Stomach smooth muscle (tissue), 2 donors: ENCODE data around the gene RNF145.

ENCODE experiments used
- H3K27ac ChIP-seq: one replicate; pipeline ENCODE4 v1.7.0; 2013; ENCODE audit warnings: mild to moderate bottlenecking, low read length, inconsistent platforms
- H3K27me3 ChIP-seq, 2 donors: one replicate each; pipeline ENCODE4 v1.7.0; 2013; ENCODE audit warnings: low read length in 2 of 2; ENCODE audit not compliant: insufficient read depth in 2 of 2, control insufficient read depth in 1 of 2
- H3K36me3 ChIP-seq, 2 donors: one replicate each; pipeline ENCODE4 v1.7.0; 2013; ENCODE audit warnings: low read length in 2 of 2; ENCODE audit not compliant: control insufficient read depth in 2 of 2, insufficient read depth in 2 of 2
- H3K4me1 ChIP-seq: one replicate; pipeline ENCODE4 v1.7.0; 2013; ENCODE audit warnings: low read length; ENCODE audit not compliant: control insufficient read depth, insufficient read depth
- H3K4me3 ChIP-seq, 2 donors: one replicate each; pipeline ENCODE4 v1.7.0; 2013; ENCODE audit warnings: low read length in 2 of 2
- H3K9ac ChIP-seq, 2 donors: one replicate each; pipeline ENCODE4 v1.7.0; 2013; ENCODE audit warnings: low read length in 2 of 2, mild to moderate bottlenecking in 1 of 2
- H3K9me3 ChIP-seq, 2 donors: one replicate each; pipeline ENCODE4 v1.7.0; 2013; ENCODE audit warnings: low read length in 2 of 2; ENCODE audit not compliant: control insufficient read depth in 2 of 2
- donor health status: healthy.
- donor health status: Pancreatic carcinoma.

The RNF145 gene

GRCh38 chr5:159207686-159208513 is 1.5 kb downstream of the RNF145 start:
- peak overlapping the region; percentile 83 to 86 for H3K4me3 ChIP-seq
- no peaks in the 10 kb centered on the region for H3K36me3 ChIP-seq
- H3K27me3 ChIP-seq = no peaks in the 10 kb centered on the region
- H3K9me3 ChIP-seq = no peaks in the 10 kb centered on the region
- peak overlapping the region; percentile 85 for H3K27ac ChIP-seq
- peak overlapping the region; percentile 77 to 92 for H3K9ac ChIP-seq
- H3K4me1 ChIP-seq = peaks cover 7% of the 10 kb centered on the region

GRCh38 chr5:159207222-159207685 is 2.1 kb downstream of the RNF145 start:
- Histone ChIP-seq H3K9me3 (no peaks in the 10 kb centered on the region), H3K4me1 (peaks cover 7% of the 10 kb centered on the region), H3K27ac (peak overlapping the region; percentile 85), H3K27me3 (no peaks in the 10 kb centered on the region), H3K9ac (peak overlapping the region; percentile 77 to 92), H3K36me3 (no peaks in the 10 kb centered on the region), H3K4me3 (peak overlapping the region; percentile 83 to 86)

DNA sequence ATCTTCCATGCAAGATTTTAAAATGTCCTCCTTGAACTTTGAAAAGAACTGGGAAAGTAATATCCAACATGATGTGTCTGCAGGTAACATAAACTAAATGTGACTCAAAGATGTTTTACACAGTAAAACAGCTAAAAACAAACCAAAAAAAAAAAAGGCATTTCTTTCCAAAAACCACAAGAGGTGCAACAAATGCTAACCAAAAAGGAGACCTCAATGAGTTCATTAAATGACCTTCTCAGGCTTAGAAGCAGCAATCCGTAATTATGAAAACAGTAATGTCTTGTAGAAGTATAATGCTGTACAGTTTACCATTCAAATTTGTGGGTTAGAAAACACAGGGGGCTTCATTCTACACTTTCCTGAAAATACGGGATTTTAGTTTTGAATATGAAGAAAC is 2.5 kb downstream of the RNF145 start:
- Histone ChIP-seq H3K36me3 (no peaks in the 10 kb centered on the region), H3K27ac (peak overlapping the region; percentile 0), H3K4me3 (peak overlapping the region; percentile 83 to 86), H3K9me3 (no peaks in the 10 kb centered on the region), H3K27me3 (no peaks in the 10 kb centered on the region), H3K4me1 (peaks cover 7% of the 10 kb centered on the region), H3K9ac (peak overlapping the region in 1 of 2 donors; percentile 92)

DNA sequence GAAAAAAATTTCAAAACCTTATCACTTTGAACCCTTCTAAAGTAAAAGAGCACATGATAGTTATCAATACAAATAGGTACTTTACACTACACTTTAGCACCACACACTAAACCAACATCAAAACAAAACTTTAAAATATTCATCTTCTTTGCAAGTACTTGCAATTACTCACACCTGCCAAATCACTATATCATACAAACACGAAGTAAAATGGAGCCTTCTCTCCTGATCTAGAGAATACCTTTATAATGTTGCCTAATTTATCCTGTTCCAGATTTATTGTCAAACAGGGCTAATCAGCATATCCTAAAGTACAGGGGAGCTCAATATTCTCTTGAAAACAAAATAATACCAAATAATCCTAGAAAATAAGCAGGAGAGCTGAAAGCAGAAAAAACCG is 3.0 kb downstream of the RNF145 start:
- peak overlapping the region; percentile 0 for H3K27ac ChIP-seq
- H3K36me3 ChIP-seq = no peaks in the 10 kb centered on the region
- peaks cover 7% of the 10 kb centered on the region for H3K4me1 ChIP-seq
- no peaks in the 10 kb centered on the region for H3K9me3 ChIP-seq
- no peaks in the 10 kb centered on the region for H3K27me3 ChIP-seq
- peak overlapping the region in 1 of 2 donors; percentile 92 for H3K9ac ChIP-seq
- H3K4me3 ChIP-seq = peak overlapping the region; percentile 83 to 86

GRCh38 chr5:159203351-159203750 is 6.0 kb downstream of the RNF145 start:
- no peaks in the 10 kb centered on the region for H3K27me3 ChIP-seq
- no peak overlapping the region for H3K27ac ChIP-seq
- no peak overlapping the region for H3K9ac ChIP-seq
- H3K4me3 ChIP-seq = no peak overlapping the region
- no peaks in the 10 kb centered on the region for H3K9me3 ChIP-seq
- H3K36me3 ChIP-seq = no peaks in the 10 kb centered on the region
- peaks cover 3% of the 10 kb centered on the region for H3K4me1 ChIP-seq

GRCh38 chr5:159202151-159202550 is 7.2 kb downstream of the RNF145 start:
- Histone ChIP-seq H3K27ac (no peak overlapping the region), H3K4me1 (peaks cover 3% of the 10 kb centered on the region), H3K9ac (no peak overlapping the region), H3K9me3 (no peaks in the 10 kb centered on the region), H3K27me3 (no peaks in the 10 kb centered on the region), H3K4me3 (no peak overlapping the region), H3K36me3 (peaks cover 0 to 3% of the 10 kb centered on the region in 2 donors)

DNA sequence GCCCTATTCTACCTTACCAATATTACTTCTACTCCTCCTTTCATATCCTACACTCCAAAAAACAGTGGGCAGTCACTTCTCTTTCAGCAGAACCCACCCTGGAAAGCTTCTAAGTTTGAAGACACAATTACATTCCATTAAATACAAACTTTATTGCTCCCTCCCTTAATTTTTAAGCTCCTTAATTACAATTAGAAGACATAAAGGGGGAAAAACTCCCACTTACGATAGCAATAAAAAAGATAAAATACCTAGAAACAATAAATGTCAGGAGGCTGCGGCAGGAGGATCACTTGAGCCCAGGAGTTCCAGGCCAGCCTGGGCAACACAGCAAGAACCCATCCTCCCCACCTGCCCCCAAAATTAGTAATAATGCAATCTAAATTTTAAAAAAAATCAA is 9.6 kb downstream of the RNF145 start:
- Histone ChIP-seq H3K27ac (no peak overlapping the region), H3K36me3 (peaks cover 0 to 3% of the 10 kb centered on the region in 2 donors), H3K4me3 (no peak overlapping the region), H3K9ac (no peak overlapping the region), H3K4me1 (peaks cover 3% of the 10 kb centered on the region), H3K27me3 (no peaks in the 10 kb centered on the region), H3K9me3 (no peaks in the 10 kb centered on the region)

- peaks cover 0 to 3% of the 10 kb centered on the region in 2 donors for H3K36me3 ChIP-seq
- H3K27me3 ChIP-seq = no peaks in the 10 kb centered on the region
- no peak overlapping the region for H3K4me3 ChIP-seq
- peaks cover 1% of the 10 kb centered on the region for H3K4me1 ChIP-seq
- H3K27ac ChIP-seq = no peak overlapping the region
- H3K9ac ChIP-seq = no peak overlapping the region
- H3K9me3 ChIP-seq = no peaks in the 10 kb centered on the region
These were observed 10.1 kb downstream of the RNF145 start for GRCh38 chr5:159199225-159199624.

GRCh38 chr5:159198063-159199036 is 11.0 kb downstream of the RNF145 start:
- Histone ChIP-seq H3K27ac (no peak overlapping the region), H3K9ac (no peak overlapping the region), H3K4me1 (no peaks in the 10 kb centered on the region), H3K27me3 (no peaks in the 10 kb centered on the region), H3K36me3 (peaks cover 3% of the 10 kb centered on the region in 2 donors), H3K4me3 (no peak overlapping the region), H3K9me3 (no peaks in the 10 kb centered on the region)

DNA sequence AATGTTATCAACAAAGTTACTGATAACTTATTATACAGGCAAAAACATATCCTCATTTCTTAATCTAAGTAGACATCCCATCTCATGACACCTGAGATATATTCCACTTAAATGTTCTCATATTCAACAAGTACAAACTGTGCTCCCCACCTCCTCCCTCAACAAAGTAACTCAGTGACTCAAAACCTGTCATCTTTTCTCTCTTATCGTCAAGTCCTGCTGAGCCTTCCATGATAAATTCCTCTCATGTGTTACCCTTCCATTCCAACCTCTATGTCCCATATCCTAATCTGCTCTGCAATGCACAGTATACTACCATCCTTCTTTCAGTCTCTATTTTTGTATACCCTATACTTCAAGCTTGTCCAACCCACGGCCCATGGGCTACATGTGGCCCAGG is 13.6 kb downstream of the RNF145 start:
- H3K27ac ChIP-seq = no peak overlapping the region
- no peak overlapping the region for H3K9ac ChIP-seq
- H3K9me3 ChIP-seq = no peaks in the 10 kb centered on the region
- no peak overlapping the region for H3K4me3 ChIP-seq
- H3K4me1 ChIP-seq = no peaks in the 10 kb centered on the region
- peaks cover 7 to 9% of the 10 kb centered on the region in 2 donors for H3K36me3 ChIP-seq
- H3K27me3 ChIP-seq = no peaks in the 10 kb centered on the region
